ENCODE measurements around the gene EPG5.

Gene EPG5

DNA sequence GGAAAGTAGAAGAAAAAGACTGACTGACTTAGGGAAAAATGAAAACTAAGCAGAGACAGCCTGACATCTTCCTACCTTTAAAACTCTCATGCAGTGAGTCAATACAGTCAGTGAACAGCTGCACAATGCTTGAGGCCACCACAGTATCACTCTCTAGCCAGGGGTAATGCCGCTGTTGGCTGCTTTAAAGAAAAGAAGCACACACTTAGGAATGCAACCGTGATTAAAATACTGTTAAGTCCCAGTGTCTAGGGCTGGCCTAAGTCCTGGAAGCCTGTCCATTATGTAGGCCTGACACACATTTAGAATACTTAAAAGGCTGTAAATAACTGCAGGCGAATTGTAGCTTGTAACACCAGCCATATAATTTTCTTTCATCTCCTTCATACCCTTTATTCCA is 91.0 kb downstream of the EPG5 start:
- TF ChIP-seq EGR1 (IDR thresholded peaks at IDR 0.05) (no peak), CEBPB (IDR thresholded peaks at IDR 0.05) (no peak), ZBTB7A (IDR thresholded peaks at IDR 0.05; ENCODE audit: low read depth) (no peak), EP300 (IDR thresholded peaks at IDR 0.05; ENCODE audit: borderline replicate concordance) (no peak)

DNA sequence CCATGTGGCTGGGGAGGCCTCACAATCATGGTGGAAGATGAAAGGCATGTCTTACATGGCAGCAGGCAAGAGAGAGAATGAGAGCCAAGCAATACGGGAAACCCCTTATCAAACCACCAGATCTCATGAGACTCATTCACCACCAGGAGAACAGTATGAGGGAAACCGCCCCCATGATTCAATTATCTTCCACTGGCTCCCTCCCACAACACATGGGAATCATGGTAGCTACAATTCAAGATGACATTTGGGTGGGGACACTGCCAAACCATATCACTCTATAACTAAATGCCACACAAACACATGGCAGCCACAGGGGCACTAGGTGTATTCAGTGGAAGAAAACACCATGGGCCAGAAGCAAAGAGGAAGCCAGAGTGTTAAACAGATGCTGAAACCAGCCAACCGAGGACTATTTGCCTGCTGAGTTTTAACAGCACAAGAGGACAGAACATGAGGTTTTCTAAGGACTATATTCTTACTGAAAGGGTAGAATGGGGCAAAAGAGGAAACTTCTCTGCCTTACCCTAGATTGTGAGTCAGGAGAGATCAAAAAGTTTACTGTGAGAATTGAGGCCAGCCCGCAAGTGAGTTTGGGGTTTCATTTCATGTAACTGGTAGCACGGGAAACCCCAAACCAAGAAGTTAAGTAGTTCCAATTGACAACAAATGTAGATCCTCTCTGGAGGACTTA is 92.5 kb downstream of the EPG5 start:
- TF ChIP-seq CREB1 (IDR thresholded peaks at IDR 0.05; ENCODE audit: low read depth) = no peak
- no peak for TF ChIP-seq USF1 (IDR thresholded peaks at IDR 0.05)
- TF ChIP-seq TCF12 (IDR thresholded peaks at IDR 0.05; ENCODE audit: low read depth) = no peak
- TF ChIP-seq EP300 (IDR thresholded peaks at IDR 0.05; ENCODE audit: borderline replicate concordance) = no peak
- TF ChIP-seq TAF1 (IDR thresholded peaks at IDR 0.05; ENCODE audit: low read depth) = no peak
- no peak for TF ChIP-seq NFIC (IDR thresholded peaks at IDR 0.05)
- TF ChIP-seq EGR1 (IDR thresholded peaks at IDR 0.05) = no peak
- no peak for TF ChIP-seq MAX (IDR thresholded peaks at IDR 0.05)
- TF ChIP-seq FOXM1 (IDR thresholded peaks at IDR 0.05; ENCODE audit: borderline replicate concordance, low read depth) = no peak
- TF ChIP-seq YY1 (IDR thresholded peaks at IDR 0.05; ENCODE audit: low read depth) = no peak
- TF ChIP-seq RAD21 (IDR thresholded peaks at IDR 0.05; ENCODE audit: low read depth) = no peak
- TF ChIP-seq ZBTB7A (IDR thresholded peaks at IDR 0.05; ENCODE audit: low read depth) = no peak
- no peak for TF ChIP-seq CEBPB (IDR thresholded peaks at IDR 0.05)
- TF ChIP-seq TEAD4 (IDR thresholded peaks at IDR 0.05) = no peak
- TF ChIP-seq, protein P1, sequence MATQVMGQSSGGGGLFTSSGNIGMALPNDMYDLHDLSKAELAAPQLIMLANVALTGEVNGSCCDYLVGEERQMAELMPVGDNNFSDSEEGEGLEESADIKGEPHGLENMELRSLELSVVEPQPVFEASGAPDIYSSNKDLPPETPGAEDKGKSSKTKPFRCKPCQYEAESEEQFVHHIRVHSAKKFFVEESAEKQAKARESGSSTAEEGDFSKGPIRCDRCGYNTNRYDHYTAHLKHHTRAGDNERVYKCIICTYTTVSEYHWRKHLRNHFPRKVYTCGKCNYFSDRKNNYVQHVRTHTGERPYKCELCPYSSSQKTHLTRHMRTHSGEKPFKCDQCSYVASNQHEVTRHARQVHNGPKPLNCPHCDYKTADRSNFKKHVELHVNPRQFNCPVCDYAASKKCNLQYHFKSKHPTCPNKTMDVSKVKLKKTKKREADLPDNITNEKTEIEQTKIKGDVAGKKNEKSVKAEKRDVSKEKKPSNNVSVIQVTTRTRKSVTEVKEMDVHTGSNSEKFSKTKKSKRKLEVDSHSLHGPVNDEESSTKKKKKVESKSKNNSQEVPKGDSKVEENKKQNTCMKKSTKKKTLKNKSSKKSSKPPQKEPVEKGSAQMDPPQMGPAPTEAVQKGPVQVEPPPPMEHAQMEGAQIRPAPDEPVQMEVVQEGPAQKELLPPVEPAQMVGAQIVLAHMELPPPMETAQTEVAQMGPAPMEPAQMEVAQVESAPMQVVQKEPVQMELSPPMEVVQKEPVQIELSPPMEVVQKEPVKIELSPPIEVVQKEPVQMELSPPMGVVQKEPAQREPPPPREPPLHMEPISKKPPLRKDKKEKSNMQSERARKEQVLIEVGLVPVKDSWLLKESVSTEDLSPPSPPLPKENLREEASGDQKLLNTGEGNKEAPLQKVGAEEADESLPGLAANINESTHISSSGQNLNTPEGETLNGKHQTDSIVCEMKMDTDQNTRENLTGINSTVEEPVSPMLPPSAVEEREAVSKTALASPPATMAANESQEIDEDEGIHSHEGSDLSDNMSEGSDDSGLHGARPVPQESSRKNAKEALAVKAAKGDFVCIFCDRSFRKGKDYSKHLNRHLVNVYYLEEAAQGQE (IDR thresholded peaks at IDR 0.05; ENCODE audit: low read depth) = no peak

DNA sequence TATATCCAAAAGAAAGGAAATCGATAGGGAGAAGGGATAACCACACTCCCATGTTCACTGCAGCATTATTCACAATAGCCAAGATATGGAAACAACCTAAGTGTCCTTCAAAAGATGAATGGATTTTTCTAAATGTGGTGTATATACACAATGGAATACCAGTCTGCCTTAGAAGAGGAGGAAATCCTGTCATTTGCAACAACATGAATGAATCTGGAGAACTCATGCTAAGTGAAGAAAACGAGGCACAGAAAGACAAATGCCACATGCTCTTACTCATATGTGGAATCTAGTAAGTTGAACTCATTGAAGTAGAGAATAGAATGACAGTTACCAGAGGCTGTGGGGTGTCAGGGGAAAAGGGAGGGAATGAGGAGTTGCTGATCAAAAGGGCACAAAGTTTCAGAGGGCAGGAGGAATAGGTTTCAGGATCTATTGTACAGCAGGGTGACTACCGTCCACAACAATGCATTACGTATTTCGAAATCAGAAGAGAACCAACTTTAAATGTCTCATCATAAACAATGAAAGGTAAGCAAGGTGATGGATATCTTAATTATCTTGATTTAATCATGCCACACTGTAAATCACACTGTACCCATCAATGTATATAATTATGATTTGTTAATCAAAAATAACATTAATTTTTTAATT is 95.6 kb downstream of the EPG5 start:
- TF ChIP-seq TCF12 (IDR thresholded peaks at IDR 0.05; ENCODE audit: low read depth) (no peak), CEBPB (IDR thresholded peaks at IDR 0.05) (peak; percentile 38; the same call in 1 of the 2 replicates)

DNA sequence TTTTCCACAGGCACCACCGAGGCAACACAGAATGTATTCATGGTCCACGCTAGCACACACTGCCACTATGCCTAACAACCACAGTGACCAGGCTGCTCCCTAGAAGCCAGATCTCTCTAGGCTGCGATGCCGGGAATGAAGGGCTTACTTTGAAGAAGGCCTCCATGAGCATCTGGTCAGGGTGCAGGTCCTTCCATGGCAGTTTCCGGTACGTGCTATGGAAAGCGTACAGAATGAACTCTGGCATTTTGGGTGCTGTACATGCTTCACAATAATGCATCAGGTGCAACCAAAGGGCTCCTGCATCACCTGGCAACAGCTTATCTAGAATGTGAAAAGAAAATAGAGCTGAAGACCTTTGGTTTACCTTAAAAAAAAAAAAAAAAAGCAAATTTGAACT is 96.7 kb downstream of the EPG5 start:
- TF ChIP-seq TCF12 (IDR thresholded peaks at IDR 0.05; ENCODE audit: low read depth) (no peak), CEBPB (IDR thresholded peaks at IDR 0.05) (no peak), TEAD4 (IDR thresholded peaks at IDR 0.05) (no peak), EP300 (IDR thresholded peaks at IDR 0.05; ENCODE audit: borderline replicate concordance) (no peak), EGR1 (IDR thresholded peaks at IDR 0.05) (no peak), YY1 (IDR thresholded peaks at IDR 0.05; ENCODE audit: low read depth) (no peak), ZBTB7A (IDR thresholded peaks at IDR 0.05; ENCODE audit: low read depth) (no peak)
- TF ChIP-seq, protein P1 (IDR thresholded peaks at IDR 0.05; ENCODE audit: low read depth) = no peak

DNA sequence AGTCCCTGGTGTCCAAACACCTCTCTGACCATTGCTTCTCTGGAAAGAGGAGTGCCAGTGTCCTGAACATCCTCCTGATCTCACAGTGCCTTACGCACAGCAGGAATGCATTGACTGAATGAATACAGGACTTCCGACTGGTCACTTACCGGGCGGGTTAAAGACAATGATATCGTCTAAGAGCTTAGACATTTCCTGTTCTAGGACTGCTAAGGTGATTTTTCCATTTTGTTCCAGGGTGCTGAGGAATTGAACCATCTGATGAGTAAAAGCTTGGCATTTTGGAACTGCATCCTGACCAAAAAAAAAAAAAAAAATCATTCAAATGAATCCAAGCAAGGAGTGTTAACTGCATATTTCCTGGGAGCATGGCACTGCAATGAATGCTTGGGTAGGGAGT is 101.7 kb downstream of the EPG5 start:
- TF ChIP-seq NFIC (IDR thresholded peaks at IDR 0.05) (no peak), CREB1 (IDR thresholded peaks at IDR 0.05; ENCODE audit: low read depth) (no peak), TCF12 (IDR thresholded peaks at IDR 0.05; ENCODE audit: low read depth) (no peak), RAD21 (IDR thresholded peaks at IDR 0.05; ENCODE audit: low read depth) (no peak), EGR1 (IDR thresholded peaks at IDR 0.05) (no peak), ZBTB7A (IDR thresholded peaks at IDR 0.05; ENCODE audit: low read depth) (no peak), CEBPB (IDR thresholded peaks at IDR 0.05) (no peak), MAX (IDR thresholded peaks at IDR 0.05) (no peak), TAF1 (IDR thresholded peaks at IDR 0.05; ENCODE audit: low read depth) (no peak), EP300 (IDR thresholded peaks at IDR 0.05; ENCODE audit: borderline replicate concordance) (no peak), TEAD4 (IDR thresholded peaks at IDR 0.05) (no peak), USF1 (IDR thresholded peaks at IDR 0.05) (no peak), FOXM1 (IDR thresholded peaks at IDR 0.05; ENCODE audit: borderline replicate concordance, low read depth) (no peak), YY1 (IDR thresholded peaks at IDR 0.05; ENCODE audit: low read depth) (no peak)
- TF ChIP-seq, protein P1 (IDR thresholded peaks at IDR 0.05; ENCODE audit: low read depth) = no peak
